ENCODE measurements around the gene IRF9. TPM values are rescaled to one million over a fixed set of nuclear protein-coding genes. Genes with fewer than 3 reads are reported as not detected.

Gene IRF9
- total RNA-seq, 1 experiment from 2014 or later = 15.6 TPM

GRCh38 chr14:24129410-24129998 lies 31.6 kb upstream of the IRF9 start (continued):
- TF ChIP-seq, protein P1, sequence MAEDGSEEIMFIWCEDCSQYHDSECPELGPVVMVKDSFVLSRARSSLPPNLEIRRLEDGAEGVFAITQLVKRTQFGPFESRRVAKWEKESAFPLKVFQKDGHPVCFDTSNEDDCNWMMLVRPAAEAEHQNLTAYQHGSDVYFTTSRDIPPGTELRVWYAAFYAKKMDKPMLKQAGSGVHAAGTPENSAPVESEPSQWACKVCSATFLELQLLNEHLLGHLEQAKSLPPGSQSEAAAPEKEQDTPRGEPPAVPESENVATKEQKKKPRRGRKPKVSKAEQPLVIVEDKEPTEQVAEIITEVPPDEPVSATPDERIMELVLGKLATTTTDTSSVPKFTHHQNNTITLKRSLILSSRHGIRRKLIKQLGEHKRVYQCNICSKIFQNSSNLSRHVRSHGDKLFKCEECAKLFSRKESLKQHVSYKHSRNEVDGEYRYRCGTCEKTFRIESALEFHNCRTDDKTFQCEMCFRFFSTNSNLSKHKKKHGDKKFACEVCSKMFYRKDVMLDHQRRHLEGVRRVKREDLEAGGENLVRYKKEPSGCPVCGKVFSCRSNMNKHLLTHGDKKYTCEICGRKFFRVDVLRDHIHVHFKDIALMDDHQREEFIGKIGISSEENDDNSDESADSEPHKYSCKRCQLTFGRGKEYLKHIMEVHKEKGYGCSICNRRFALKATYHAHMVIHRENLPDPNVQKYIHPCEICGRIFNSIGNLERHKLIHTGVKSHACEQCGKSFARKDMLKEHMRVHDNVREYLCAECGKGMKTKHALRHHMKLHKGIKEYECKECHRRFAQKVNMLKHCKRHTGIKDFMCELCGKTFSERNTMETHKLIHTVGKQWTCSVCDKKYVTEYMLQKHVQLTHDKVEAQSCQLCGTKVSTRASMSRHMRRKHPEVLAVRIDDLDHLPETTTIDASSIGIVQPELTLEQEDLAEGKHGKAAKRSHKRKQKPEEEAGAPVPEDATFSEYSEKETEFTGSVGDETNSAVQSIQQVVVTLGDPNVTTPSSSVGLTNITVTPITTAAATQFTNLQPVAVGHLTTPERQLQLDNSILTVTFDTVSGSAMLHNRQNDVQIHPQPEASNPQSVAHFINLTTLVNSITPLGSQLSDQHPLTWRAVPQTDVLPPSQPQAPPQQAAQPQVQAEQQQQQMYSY (CRISPR knock-in tag; IDR thresholded peaks at IDR 0.05) = no peak
- TF ChIP-seq, protein P2, sequence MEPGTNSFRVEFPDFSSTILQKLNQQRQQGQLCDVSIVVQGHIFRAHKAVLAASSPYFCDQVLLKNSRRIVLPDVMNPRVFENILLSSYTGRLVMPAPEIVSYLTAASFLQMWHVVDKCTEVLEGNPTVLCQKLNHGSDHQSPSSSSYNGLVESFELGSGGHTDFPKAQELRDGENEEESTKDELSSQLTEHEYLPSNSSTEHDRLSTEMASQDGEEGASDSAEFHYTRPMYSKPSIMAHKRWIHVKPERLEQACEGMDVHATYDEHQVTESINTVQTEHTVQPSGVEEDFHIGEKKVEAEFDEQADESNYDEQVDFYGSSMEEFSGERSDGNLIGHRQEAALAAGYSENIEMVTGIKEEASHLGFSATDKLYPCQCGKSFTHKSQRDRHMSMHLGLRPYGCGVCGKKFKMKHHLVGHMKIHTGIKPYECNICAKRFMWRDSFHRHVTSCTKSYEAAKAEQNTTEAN (CRISPR knock-in tag; IDR thresholded peaks at IDR 0.05) = no peak

DNA sequence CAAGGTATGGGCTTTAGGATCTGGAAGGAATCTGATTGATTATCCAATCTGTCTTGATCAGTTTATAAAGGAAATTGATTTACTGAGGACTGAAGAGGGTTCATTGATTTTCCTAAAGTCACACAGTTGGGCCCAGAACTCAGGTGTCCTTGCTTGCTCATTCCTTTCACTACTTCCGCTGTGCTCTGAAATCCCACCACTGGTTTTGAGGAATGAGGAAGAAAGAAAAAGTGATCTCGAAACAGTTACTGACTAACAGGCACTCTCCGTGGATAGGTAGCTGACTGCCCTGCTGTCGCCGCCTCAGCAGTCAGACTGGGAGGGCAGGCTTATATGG lies 30.7 kb upstream of the IRF9 start, which contains the start of gene FITM1:
Gene FITM1 (plus strand): TSS at position 280 of the 337 bp plus-strand sequence. CDS start 905 bp downstream, outside the sequence.
- Mint-ChIP-seq H3K4me1 (peaks cover 9% of the 10 kb centered on the region), H3K27ac (0 out of 2 replicates have a peak within 1 kb of the TSS, but pooled peaks have one; percentile 67), H3K4me3 (no peak within 1 kb of the TSS), H3K36me3 (no peaks in the 10 kb centered on the region), H3K9me3 (no peaks in the 10 kb centered on the region), H3K27me3 (ENCODE audit: low read depth) (no peaks in the 10 kb centered on the region; the same call in 1 of the 2 replicates)
- POLR2A ChIA-PET = no interaction called here
- CTCF ChIA-PET = interaction anchor here (1.3 kb wide), 1 partner anchor 31 kb away, joined by 6 read pairs; the partner anchor contains the start of gene IRF9
- ATAC-seq (no peak), DNase-seq (ENCODE audit: low spot score) (no peak)
- TF ChIP-seq FOXJ3 (CRISPR knock-in tag; IDR thresholded peaks at IDR 0.05; ENCODE audit: borderline replicate concordance) (no peak), ZNF263 (CRISPR knock-in tag; IDR thresholded peaks at IDR 0.05; ENCODE audit: low read depth) (no peak), MXD4 (CRISPR knock-in tag; IDR thresholded peaks at IDR 0.05; ENCODE audit: borderline replicate concordance) (no peak), TEAD4 (CRISPR knock-in tag; IDR thresholded peaks at IDR 0.05) (no peak), FOXP1 (CRISPR knock-in tag; IDR thresholded peaks at IDR 0.05; ENCODE audit: borderline replicate concordance) (no peak), KAT7 (CRISPR knock-in tag; IDR thresholded peaks at IDR 0.05; ENCODE audit: borderline replicate concordance) (no peak), NFATC4 (CRISPR knock-in tag; IDR thresholded peaks at IDR 0.05) (no peak), ATF2 (CRISPR knock-in tag; IDR thresholded peaks at IDR 0.05; ENCODE audit: borderline replicate concordance, low read depth) (no peak), ATF1 (CRISPR knock-in tag; IDR thresholded peaks at IDR 0.05) (no peak), HMGA2 (CRISPR knock-in tag; IDR thresholded peaks at IDR 0.05) (no peak), JUN (CRISPR knock-in tag; IDR thresholded peaks at IDR 0.05) (no peak)
- TF ChIP-seq, protein P3, sequence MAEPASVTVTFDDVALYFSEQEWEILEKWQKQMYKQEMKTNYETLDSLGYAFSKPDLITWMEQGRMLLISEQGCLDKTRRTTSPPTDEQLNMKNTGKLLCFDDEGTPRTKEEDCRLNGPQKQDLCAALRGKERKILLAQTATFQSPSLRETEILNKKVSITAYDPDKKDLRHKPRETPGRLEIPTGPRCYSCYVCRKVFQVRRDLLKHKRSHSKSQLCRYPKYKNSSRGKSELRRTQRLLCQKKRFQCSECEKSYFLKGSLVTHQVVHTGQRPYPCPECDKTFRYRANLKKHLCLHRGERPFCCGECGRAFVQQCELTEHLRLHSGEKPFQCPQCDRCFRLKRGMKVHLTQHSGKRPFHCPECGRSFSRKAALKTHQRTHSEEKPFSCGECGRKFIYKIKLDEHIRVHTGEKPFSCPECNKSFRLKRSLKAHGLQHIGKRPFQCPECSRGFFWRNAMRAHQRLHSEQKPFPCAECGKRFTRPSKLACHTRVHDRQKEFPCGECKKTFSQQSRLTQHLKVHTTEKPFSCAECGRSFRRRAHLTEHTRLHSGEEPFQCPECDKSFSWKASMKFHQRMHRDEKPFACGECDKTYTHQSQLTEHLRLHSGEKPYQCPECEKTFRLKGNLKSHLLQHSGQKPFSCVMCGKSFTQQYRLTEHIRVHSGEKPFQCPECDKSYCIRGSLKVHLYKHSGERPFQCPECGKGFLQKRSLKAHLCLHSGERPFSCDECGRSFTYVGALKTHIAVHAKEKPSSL (CRISPR knock-in tag; conservative IDR thresholded peaks at IDR 0.05) = no peak
- TF ChIP-seq, protein P4, sequence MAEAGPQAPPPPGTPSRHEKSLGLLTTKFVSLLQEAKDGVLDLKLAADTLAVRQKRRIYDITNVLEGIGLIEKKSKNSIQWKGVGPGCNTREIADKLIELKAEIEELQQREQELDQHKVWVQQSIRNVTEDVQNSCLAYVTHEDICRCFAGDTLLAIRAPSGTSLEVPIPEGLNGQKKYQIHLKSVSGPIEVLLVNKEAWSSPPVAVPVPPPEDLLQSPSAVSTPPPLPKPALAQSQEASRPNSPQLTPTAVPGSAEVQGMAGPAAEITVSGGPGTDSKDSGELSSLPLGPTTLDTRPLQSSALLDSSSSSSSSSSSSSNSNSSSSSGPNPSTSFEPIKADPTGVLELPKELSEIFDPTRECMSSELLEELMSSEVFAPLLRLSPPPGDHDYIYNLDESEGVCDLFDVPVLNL (CRISPR knock-in tag; IDR thresholded peaks at IDR 0.05; ENCODE audit: borderline replicate concordance, low read depth) = no peak

Measured in WTC11 (cell line).